Transverse colon (tissue), 3 donors: ENCODE results near the gene RABGAP1L.
"Not testable (repeated sequence)": the region's sequence is repeated elsewhere in the genome, so short reads cannot be mapped to it uniquely, and the experiment has no call there.

ENCODE experiments used
- EP300 ChIP-seq: sonication (generic); formaldehyde crosslinking; IDR thresholded peaks from one replicate; pipeline ENCODE4 v1.6.1; 2017; ENCODE audit warnings: antibody characterized with exemption, low read depth
- POLR2A ChIP-seq: fragments of 450-650 bp; IDR thresholded peaks from one replicate; pipeline ENCODE4 v1.6.1; 2016; ENCODE audit warnings: antibody characterized with exemption, mild to moderate bottlenecking, moderate library complexity
- TF ChIP-seq, protein P1 (sequence below), 5 experiments: fragments of 200-600 bp in 3 of 5; fragments of 450-650 bp in 2 of 5; sonication (generic) in 3 of 5; IDR thresholded peaks; 1 replicate in 2 of 5; 2 replicates in 3 of 5; pipeline ENCODE4 v1.5.1; 2016 to 2017; ENCODE audit warnings: antibody characterized with exemption in 5 of 5, inconsistent platforms in 3 of 5, mild to moderate bottlenecking in 2 of 5, moderate library complexity in 1 of 5

DNA sequence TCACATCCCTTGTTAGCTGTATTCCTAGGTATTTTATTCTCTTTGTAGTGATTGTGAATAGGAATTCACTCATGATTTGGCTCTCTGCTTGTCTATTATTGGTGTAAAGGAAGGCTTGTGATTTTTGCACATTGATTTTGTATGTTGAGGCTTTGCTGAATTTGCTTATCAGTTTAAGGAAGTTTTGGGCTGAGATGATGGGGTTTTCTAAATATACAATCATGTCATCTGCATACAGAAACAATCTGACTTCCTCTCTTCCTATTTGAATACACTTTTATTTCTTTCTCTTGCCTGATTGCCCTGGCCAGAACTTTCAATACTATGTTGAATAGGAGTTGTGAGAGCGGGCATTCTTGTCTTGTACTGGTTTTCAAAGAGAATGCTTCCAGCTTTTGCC is 32.1 kb upstream of the RABGAP1L start:
- TF ChIP-seq, protein P1, sequence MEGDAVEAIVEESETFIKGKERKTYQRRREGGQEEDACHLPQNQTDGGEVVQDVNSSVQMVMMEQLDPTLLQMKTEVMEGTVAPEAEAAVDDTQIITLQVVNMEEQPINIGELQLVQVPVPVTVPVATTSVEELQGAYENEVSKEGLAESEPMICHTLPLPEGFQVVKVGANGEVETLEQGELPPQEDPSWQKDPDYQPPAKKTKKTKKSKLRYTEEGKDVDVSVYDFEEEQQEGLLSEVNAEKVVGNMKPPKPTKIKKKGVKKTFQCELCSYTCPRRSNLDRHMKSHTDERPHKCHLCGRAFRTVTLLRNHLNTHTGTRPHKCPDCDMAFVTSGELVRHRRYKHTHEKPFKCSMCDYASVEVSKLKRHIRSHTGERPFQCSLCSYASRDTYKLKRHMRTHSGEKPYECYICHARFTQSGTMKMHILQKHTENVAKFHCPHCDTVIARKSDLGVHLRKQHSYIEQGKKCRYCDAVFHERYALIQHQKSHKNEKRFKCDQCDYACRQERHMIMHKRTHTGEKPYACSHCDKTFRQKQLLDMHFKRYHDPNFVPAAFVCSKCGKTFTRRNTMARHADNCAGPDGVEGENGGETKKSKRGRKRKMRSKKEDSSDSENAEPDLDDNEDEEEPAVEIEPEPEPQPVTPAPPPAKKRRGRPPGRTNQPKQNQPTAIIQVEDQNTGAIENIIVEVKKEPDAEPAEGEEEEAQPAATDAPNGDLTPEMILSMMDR (IDR thresholded peaks at IDR 0.05): not testable (repeated sequence)
- not testable (repeated sequence) for TF ChIP-seq POLR2A, EP300
